ENCODE data around the gene TSC22D2. TPM values are rescaled to one million over a fixed set of nuclear protein-coding genes. Genes with fewer than 3 reads are reported as not detected.

Gene TSC22D2
- total and polyA plus RNA-seq, 2 of the 4 experiments (the other 2 are of a cell fraction) = 12.2 to 20.5 TPM

GRCh38 chr3:150421256-150421655, 13.2 kb downstream of the TSC22D2 start:
- Histone ChIP-seq H2BK15ac (ENCODE audit: low read depth, low read length) (no peak overlapping the region), H3K18ac (ENCODE audit: low read depth, low read length) (no peak overlapping the region), H2AK5ac (ENCODE audit: low read depth, low read length) (no peak overlapping the region), H2BK5ac (ENCODE audit: low read depth, low read length, poor library complexity, severe bottlenecking) (no peak overlapping the region), H3K4me3 (ENCODE audit: insufficient read depth, low read depth, low read length) (no peak overlapping the region), H3K36me3 (ENCODE audit: control insufficient read depth, insufficient read depth, low read length) (no peaks in the 10 kb centered on the region; the same call in 1 of the 2 replicates), H4K5ac (ENCODE audit: low read depth, low read length) (no peak overlapping the region), H3K23ac (ENCODE audit: low read depth, low read length) (no peak overlapping the region), H3K9me3 (ENCODE audit: control insufficient read depth, insufficient read depth, low read length) (no peaks in the 10 kb centered on the region), H3K4me2 (ENCODE audit: low read depth, low read length) (peak overlapping the region; percentile 36; the same call in 1 of the 2 replicates), H3K9me1 (ENCODE audit: insufficient read depth, low read length) (no peaks in the 10 kb centered on the region), H2BK120ac (ENCODE audit: low read depth, low read length) (no peak overlapping the region), H3K4me1 (ENCODE audit: control insufficient read depth, insufficient read depth, low read length) (peaks cover 8% of the 10 kb centered on the region), H3K14ac (replicated peaks; ENCODE audit: low read depth, low read length) (no peak overlapping the region), H3K27me3 (ENCODE audit: control insufficient read depth, insufficient read depth, low read length) (no peaks in the 10 kb centered on the region), H4K91ac (ENCODE audit: insufficient read depth, low read depth, low read length) (no peak overlapping the region), H2BK20ac (ENCODE audit: low read depth, low read length) (no peak overlapping the region), H4K20me1 (ENCODE audit: insufficient read depth, low read length) (peaks cover 77% of the 10 kb centered on the region; the same call in 1 of the 2 replicates), H3K27ac (ENCODE audit: insufficient read depth, low read length) (no peak overlapping the region), H3K9ac (ENCODE audit: low read depth, low read length) (no peak overlapping the region), H3K4ac (ENCODE audit: low read depth, low read length) (no peak overlapping the region), H2AK9ac (replicated peaks; ENCODE audit: low read depth, low read length, poor library complexity) (no peak overlapping the region), H3K56ac (ENCODE audit: extremely low read depth, insufficient read depth, low read length) (no peak overlapping the region), H3K79me1 (ENCODE audit: low read depth in 1 of 2, low read length in 2 of 2) (peaks cover 3 to 28% of the 10 kb centered on the region in 2 experiments; a peak in 2 of 4 replicates), H2AFZ (replicated peaks; ENCODE audit: low read length, poor library complexity) (no peak overlapping the region), H4K8ac (ENCODE audit: low read depth in 2 of 2, low read length in 2 of 2) (no peak overlapping the region)
- ATAC-seq (ENCODE audit: low read depth) = no peak
- dilution Hi-C loops (cut with HindIII; ENCODE audit: low sequenced_read_pairs, unreplicated experiment) = no loop called here
- in situ Hi-C loops (cut with MboI; ENCODE audit: low sequenced_read_pairs) = no loop called here
- POLR2A ChIA-PET (ENCODE audit: unreplicated experiment) = interaction anchor here (0.6 kb wide), 1 partner anchor 74 kb away, joined by 4 read pairs; no protein-coding TSS in a partner anchor
- CTCF ChIA-PET = interaction anchor here (0.6 to 1.1 kb wide), 2 partner anchors 50 to 74 kb away, joined by 3 read pairs; no protein-coding TSS in a partner anchor
- intact Hi-C loops (cut with micrococcal nuclease) = no loop called here
- 38% methylated on average over 2 of the region's 3 CpGs; no CpG with 5 or more reads in 1 of the 2 experiments for WGBS, 2 experiments (ENCODE audit: extremely low coverage in 2 of 2, insufficient read length in 1 of 2)
- no peak for TF ChIP-seq MAFK (IDR thresholded peaks at IDR 0.05; ENCODE audit: low read depth, low read length)
- DNase-seq = no peak
- no TSS peak for BruUV-seq (replicated peaks)
